K562 (cell line): ENCODE results near the gene DIAPH1. TPM values are rescaled to one million over a fixed set of nuclear protein-coding genes. Genes with fewer than 3 reads are reported as not detected.

ENCODE experiments used
- ATAC-seq: fragments of 200-7000 bp; cut with Tn5 transposase; 3 replicates; pipeline ENCODE4 v1.9.1; 2020; ENCODE audit warnings: moderate library complexity
- BruUV-seq: library from RNA; stranded (reverse); fragments of 400-500 nt; replicated peaks from 2 replicates; lab custom pipeline; 2021; lab: Mats Ljungman, UMichigan
- CTCF ChIA-PET: fragments of 300-600 bp; formaldehyde crosslinking; extraction: SDS; loops from one replicate; lab custom pipeline; 2021; ENCODE audit warnings: low intra/inter-chr PET ratio; lab: Yijun Ruan, JAX
- POLR2A ChIA-PET: fragments of 300-600, 350-650 bp; sonication (Branson Sonifier 250); formaldehyde crosslinking; extraction: SDS; loops from one replicate; lab custom pipeline; 2021; ENCODE audit warnings: antibody characterized with exemption, inconsistent platforms; lab: Yijun Ruan, JAX
- DNase-seq, 4 experiments: peaks; one replicate each; pipeline versions ENCODE4 v3.0.0 to v3.0.0-alpha.2; 2011 to 2018; ENCODE audit warnings: low spot score in 3 of 4, mixed read lengths in 3 of 4; ENCODE audit errors: extremely low read depth in 1 of 4
- FAIRE-seq: peaks from 2 replicates; lab custom pipeline; 2011; peaks lifted over from hg19 to GRCh38; lab: Jason Lieb, UNC
- H2AFZ ChIP-seq: 2 replicates; pipeline ENCODE4 v1.6.0; 2011; ENCODE audit warnings: low read depth, low read length, control low read depth, inconsistent platforms
- H3K27ac ChIP-seq: fragments of 200-600 bp; 3 replicates; pipeline ENCODE4 v1.8.0; 2011; ENCODE audit warnings: low read depth, mild to moderate bottlenecking, control low read depth, inconsistent platforms, low read length, moderate library complexity, mixed read lengths; ENCODE audit errors: extremely low read depth
- H3K27me3 ChIP-seq, 2 experiments: fragments of 300-600 bp in 1 of 2; 2 replicates in 1 of 2; 3 replicates in 1 of 2; pipeline versions ENCODE4 v1.6.0 to v1.8.0; 2011; ENCODE audit warnings: inconsistent platforms in 2 of 2, low read length in 2 of 2, mild to moderate bottlenecking in 1 of 2, mixed read lengths in 1 of 2, moderate library complexity in 1 of 2; ENCODE audit not compliant: control insufficient read depth in 2 of 2, insufficient read depth in 2 of 2
- H3K36me3 ChIP-seq: fragments of 300-600 bp; 3 replicates; pipeline ENCODE4 v1.8.0; 2011; ENCODE audit warnings: mild to moderate bottlenecking, low read length, inconsistent platforms; ENCODE audit not compliant: control insufficient read depth, insufficient read depth
- H3K4me1 ChIP-seq, 2 experiments: fragments of 200-600 bp in 1 of 2; replicated peaks in 1 of 2; 2 replicates in 1 of 2; 3 replicates in 1 of 2; pipeline versions ENCODE4 v1.5.1 to v1.8.0; 2011; ENCODE audit warnings: inconsistent platforms in 2 of 2, low read length in 2 of 2, mild to moderate bottlenecking in 1 of 2, mixed read lengths in 1 of 2, moderate library complexity in 1 of 2; ENCODE audit not compliant: control insufficient read depth in 2 of 2, insufficient read depth in 2 of 2
- H3K4me2 ChIP-seq: 2 replicates; pipeline ENCODE4 v1.6.1; 2011; ENCODE audit warnings: low read length, control low read depth, inconsistent platforms, mixed read lengths; ENCODE audit not compliant: insufficient read depth
- H3K4me3 ChIP-seq: fragments of 200-600 bp; sonication (generic), shearing (Covaris generic); 2 replicates; pipeline ENCODE4 v1.5.1; 2016; ENCODE audit warnings: control low read depth, inconsistent platforms
- H3K79me2 ChIP-seq: fragments of 200-600 bp; 3 replicates; pipeline ENCODE4 v1.8.0; 2011; ENCODE audit warnings: low read length, inconsistent platforms; ENCODE audit not compliant: control insufficient read depth, insufficient read depth
- H3K9ac ChIP-seq, 2 experiments: 2 replicates each; pipeline versions ENCODE4 v1.6.0 to v1.6.1; 2011; ENCODE audit warnings: low read depth in 2 of 2, low read length in 2 of 2, control low read depth in 1 of 2, inconsistent platforms in 1 of 2, mild to moderate bottlenecking in 1 of 2, mixed read lengths in 1 of 2; ENCODE audit not compliant: insufficient read depth in 1 of 2
- H3K9me1 ChIP-seq: one replicate; pipeline ENCODE4 v1.6.0; 2011; ENCODE audit warnings: inconsistent platforms, mild to moderate bottlenecking, low read length, moderate library complexity; ENCODE audit not compliant: control insufficient read depth, insufficient read depth
- H3K9me3 ChIP-seq: replicated peaks from 2 replicates; pipeline ENCODE4 v1.5.1; 2011; ENCODE audit warnings: low read depth, low read length, inconsistent platforms; ENCODE audit not compliant: control insufficient read depth, insufficient read depth
- H4K20me1 ChIP-seq: replicated peaks from 2 replicates; pipeline ENCODE4 v1.6.1; 2011; ENCODE audit warnings: low read length, inconsistent platforms, mixed read lengths; ENCODE audit not compliant: control insufficient read depth, insufficient read depth
- ARID1B ChIP-seq: fragments of 450-650 bp; IDR thresholded peaks from 2 replicates; pipeline ENCODE4 v1.6.1; 2016; ENCODE audit warnings: antibody characterized with exemption, mild to moderate bottlenecking, inconsistent platforms
- BRD9 ChIP-seq: fragments of 450-650 bp; IDR thresholded peaks from 2 replicates; pipeline ENCODE4 v1.6.1; 2018; ENCODE audit warnings: low read depth; ENCODE audit not compliant: partially characterized antibody
- C11orf30 ChIP-seq: fragments of 450-650 bp; IDR thresholded peaks from 2 replicates; pipeline ENCODE4 v1.6.1; 2016; ENCODE audit warnings: low read depth, mild to moderate bottlenecking
- CEBPB ChIP-seq: fragments of 450-650 bp; IDR thresholded peaks from 2 replicates; pipeline ENCODE4 v1.6.1; 2016; ENCODE audit warnings: missing genetic modification characterization, missing compliant biosample characterization
- CEBPG ChIP-seq, 3 experiments: fragments of 200-800 bp in 1 of 3; sonication (Bioruptor generic) in 1 of 3; sonication (generic) in 1 of 3; formaldehyde crosslinking in 1 of 3; IDR thresholded peaks in 2 of 3; conservative IDR thresholded peaks in 1 of 3; 2 replicates each; pipeline versions ENCODE4 v1.6.1 to v1.8.0; 2016 to 2022; ENCODE audit warnings: missing compliant biosample characterization in 2 of 3, missing genetic modification characterization in 2 of 3, mild to moderate bottlenecking in 1 of 3, missing genetic modification reagents in 1 of 3
- CREM ChIP-seq: IDR thresholded peaks from 2 replicates; pipeline ENCODE4 v1.6.1; 2014; ENCODE audit warnings: antibody characterized with exemption, low read depth
- EP300 ChIP-seq: IDR thresholded peaks from 2 replicates; pipeline ENCODE4 v1.6.1; 2012; ENCODE audit warnings: low read length, improper control_type of control experiment
- FOSL1 ChIP-seq: fragments of 200-800 bp; sonication (Bioruptor generic); conservative IDR thresholded peaks from 2 replicates; pipeline ENCODE4 v1.6.1; 2016; ENCODE audit warnings: missing genetic modification characterization, missing compliant biosample characterization
- FOXJ3 ChIP-seq: sonication (generic); formaldehyde crosslinking; IDR thresholded peaks from 2 replicates; pipeline ENCODE4 v1.4.0; 2020; ENCODE audit warnings: mild to moderate bottlenecking, missing genetic modification reagents
- MAFK ChIP-seq: IDR thresholded peaks from 2 replicates; pipeline ENCODE4 v1.6.1; 2011; ENCODE audit warnings: low read length, improper control_type of control experiment
- NFE2 ChIP-seq: IDR thresholded peaks from 2 replicates; pipeline ENCODE4 v1.6.1; 2014; ENCODE audit warnings: antibody characterized with exemption, low read depth
- POLR2AphosphoS5 ChIP-seq: IDR thresholded peaks from 2 replicates; pipeline ENCODE4 v1.6.1; 2011; ENCODE audit warnings: mild to moderate bottlenecking, low read depth, low read length, moderate library complexity; ENCODE audit not compliant: control insufficient read depth, insufficient read depth
- RBFOX2 ChIP-seq: fragments of 200-400 bp; formaldehyde crosslinking; IDR thresholded peaks from 2 replicates; pipeline ENCODE4 v1.6.1; 2017; ENCODE audit warnings: low read depth, mild to moderate bottlenecking, low read length, moderate library complexity
- RCOR1 ChIP-seq, 2 experiments: IDR thresholded peaks; 2 replicates each; pipeline ENCODE4 v1.6.1; 2012; ENCODE audit warnings: low read depth in 2 of 2, low read length in 2 of 2, borderline replicate concordance in 1 of 2, improper control_type of control experiment in 1 of 2
- SMARCA4 ChIP-seq: fragments of 450-650 bp; IDR thresholded peaks from 2 replicates; pipeline ENCODE4 v1.6.1; 2016
- TGIF2 ChIP-seq: sonication (generic); formaldehyde crosslinking; IDR thresholded peaks from 2 replicates; pipeline ENCODE4 v1.8.1; 2022; ENCODE audit warnings: mild to moderate bottlenecking, missing genetic modification reagents, moderate library complexity
- WHSC1 ChIP-seq: IDR thresholded peaks from one replicate; pipeline ENCODE4 v1.6.1; 2012; ENCODE audit warnings: low read length, control low read depth, inconsistent platforms
- ZNF592 ChIP-seq: fragments of 450-650 bp; IDR thresholded peaks from 2 replicates; pipeline ENCODE4 v1.6.1; 2017; ENCODE audit warnings: antibody characterized with exemption, mild to moderate bottlenecking
- WGBS: fragments of 100-300 bp; shearing (Covaris generic); methylation state at CpG from one replicate; pipeline ENCODE4 v1.1.6; 2016; ENCODE audit warnings: low coverage, mixed read lengths; ENCODE audit not compliant: insufficient coverage; ENCODE audit errors: missing lambda C conversion rate; 5-methylcytosine and 5-hydroxymethylcytosine counted together
- in situ Hi-C: fragments of 300-500 bp; cut with MboI; formaldehyde crosslinking; loops from 4 replicates; pipeline ENCODE4 v1.15.0; 2018; ENCODE audit warnings: inconsistent platforms, mixed read lengths
- intact Hi-C: fragments of 100-400 bp; cut with micrococcal nuclease; formaldehyde crosslinking; loops from 2 replicates; pipeline ENCODE4 v1.14.2; 2022
- polyA plus RNA-seq, 8 experiments: library from polyadenylated mRNA; depleted of rRNA in 4 of 8; stranded (reverse) in 5 of 8; unstranded in 3 of 8; fragments of >200 nt; fragmentation: Nextera tagmentation in 2 of 8; fragmentation: Illumina TruSeq in 1 of 8; extraction: Ambion mirVana in 2 of 8; extraction: Trizol in 1 of 8; gene quantifications; 2 replicates each; pipeline versions ENCODE4 v1.2.1 to v1.2.3, GENCODE V29; 2011 to 2014; ENCODE audit warnings: inconsistent platforms in 1 of 8, missing spikeins in 1 of 8
- total RNA-seq, 7 experiments: library from RNA; depleted of rRNA in 6 of 7; stranded (reverse); fragments of >200 nt in 6 of 7; fragmentation: Illumina TruSeq in 2 of 7; extraction: Trizol in 2 of 7; gene quantifications; 2 replicates each; pipeline versions ENCODE4 v1.2.1 to v1.2.3, GENCODE V29; 2011 to 2021; ENCODE audit warnings: low replicate concordance in 1 of 7

The DIAPH1 gene
- total and polyA plus RNA-seq, 9 of the 15 experiments (the other 6 are each of a cell fraction or from before 2014, with no cell fraction given): 60.8 to 328 (median 97.8) TPM

GRCh38 chr5:141603923-141604717, 14.7 kb downstream of the DIAPH1 start:
- DNase-seq: peak; percentile 38 to 86 (median 54)
- Histone ChIP-seq H3K4me3 (no peak overlapping the region), H3K9ac (peak overlapping the region; percentile 41 to 51; a peak in 3 of 4 replicates), H3K27me3 (no peaks in the 10 kb centered on the region), H3K4me1 (peaks cover 15 to 63% of the 10 kb centered on the region in 2 experiments; a peak in 4 of 5 replicates), H3K9me3 (no peaks in the 10 kb centered on the region), H3K9me1 (no peaks in the 10 kb centered on the region), H3K79me2 (peaks cover 100% of the 10 kb centered on the region), H3K27ac (peak overlapping the region; percentile 86), H3K4me2 (peak overlapping the region; percentile 67), H3K36me3 (peaks cover 51% of the 10 kb centered on the region), H2AFZ (no peak overlapping the region), H4K20me1 (0 out of 2 replicates have a peak, but pooled peaks cover 4% of the 10 kb centered on the region)
- FAIRE-seq: peak; percentile 81
- ChIA-PET POLR2A (interaction anchor here (0.7 to 2.8 kb wide), 5 partner anchors 10 to 358 kb away, joined by 3 to 11 read pairs (median 3); partner anchors contain the start of genes DIAPH1, HDAC3 and RELL2), CTCF (no interaction called here)
- intact Hi-C loops: loop anchor here (2.0 kb wide), 1 partner anchor 15 kb away; the partner anchor contains the start of gene DIAPH1
- ATAC-seq: peak; percentile 67
- in situ Hi-C loops: no loop called here
- BruUV-seq: no TSS peak
- 19% methylated on average over 6 of the region's 6 CpGs for WGBS
- TF ChIP-seq SMARCA4 (peak; percentile 67), ZNF592 (peak; percentile 35; the same call in 1 of the 2 replicates), RBFOX2 (0 out of 2 replicates have a peak, but pooled peaks have one; percentile 20), MAFK (0 out of 2 replicates have a peak, but pooled peaks have one; percentile 21), TGIF2 (CRISPR knock-in tag) (no peak), C11orf30 (0 out of 2 replicates have a peak, but pooled peaks have one; percentile 26), FOSL1 (tag) (peak; percentile 74), POLR2AphosphoS5 (peak; percentile 63; the same call in 1 of the 2 replicates), NFE2 (peak; percentile 72), EP300 (0 out of 2 replicates have a peak, but pooled peaks have one; percentile 45), WHSC1 (peak; percentile 70), FOXJ3 (CRISPR knock-in tag) (peak; percentile 74), CEBPB (tag) (peak; percentile 97), BRD9 (no peak), RCOR1 (IDR thresholded peaks at IDR 0.05; ENCODE audit: borderline replicate concordance in 1 of 2, low read depth in 2 of 2, low read length in 2 of 2) (peak in 1 of 2 experiments; percentile 60; a peak in 1 of 4 replicates), CEBPG (CRISPR knock-in tag; IDR thresholded peaks at IDR 0.05) (0 out of 2 replicates have a peak, but pooled peaks have one; percentile 53), CEBPG (tag; conservative IDR thresholded peaks at IDR 0.05 in 1 of 2, IDR thresholded peaks at IDR 0.05 in 1 of 2) (peak; percentile 69 to 88), CREM (peak; percentile 54), ARID1B (peak; percentile 49)
